Mesangial cell (primary cell): ENCODE results near the gene ARCN1. TPM values are rescaled to one million over a fixed set of nuclear protein-coding genes. Genes with fewer than 3 reads are reported as not detected.

Experiments
- total RNA-seq: library from RNA; depleted of rRNA; stranded (reverse); fragments of >200 nt; gene quantifications from 2 replicates; pipeline ENCODE4 v1.2.3, GENCODE V29; 2015

Gene ARCN1
- 82.3 and 105 TPM in 2 replicates for total RNA-seq

GRCh38 chr11:118572061-118572980, at the start of gene ARCN1:
Gene ARCN1, plus strand, starts transcription at chr11:118572409. Its CDS starts 139 bp downstream, at chr11:118572548.

DNA sequence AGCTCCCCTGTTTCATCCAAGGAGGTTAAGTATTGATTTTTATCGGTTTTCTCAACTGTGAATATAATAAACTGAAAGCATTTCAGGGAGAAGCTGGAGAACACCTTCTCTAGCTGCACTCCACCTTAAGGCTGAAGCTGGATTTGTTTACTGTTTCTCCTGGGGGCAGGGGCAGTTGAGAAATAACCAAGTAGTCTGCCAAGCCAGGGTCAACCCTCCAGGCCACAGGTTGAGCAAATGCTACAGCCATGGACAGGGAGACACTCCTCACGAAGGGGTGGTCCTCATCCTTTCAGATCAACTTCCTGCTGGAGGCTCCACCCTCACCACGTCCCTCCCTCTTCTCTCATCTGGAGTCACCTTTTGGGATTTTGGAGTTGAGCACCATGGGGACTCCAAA, 45.1 kb upstream of the ARCN1 start, which contains the start of gene TTC36:
TSS of gene TTC36 (plus strand) at position 366 of the 400 bp plus-strand sequence. CDS start at position 387, 21 bp downstream.

GRCh38 chr11:118530683-118531596, 41.3 kb upstream of the ARCN1 start, which contains the start of gene TMEM25:
Gene TMEM25, plus strand, starts transcription at chr11:118531192. Its CDS starts 610 bp downstream, at chr11:118531802.

DNA sequence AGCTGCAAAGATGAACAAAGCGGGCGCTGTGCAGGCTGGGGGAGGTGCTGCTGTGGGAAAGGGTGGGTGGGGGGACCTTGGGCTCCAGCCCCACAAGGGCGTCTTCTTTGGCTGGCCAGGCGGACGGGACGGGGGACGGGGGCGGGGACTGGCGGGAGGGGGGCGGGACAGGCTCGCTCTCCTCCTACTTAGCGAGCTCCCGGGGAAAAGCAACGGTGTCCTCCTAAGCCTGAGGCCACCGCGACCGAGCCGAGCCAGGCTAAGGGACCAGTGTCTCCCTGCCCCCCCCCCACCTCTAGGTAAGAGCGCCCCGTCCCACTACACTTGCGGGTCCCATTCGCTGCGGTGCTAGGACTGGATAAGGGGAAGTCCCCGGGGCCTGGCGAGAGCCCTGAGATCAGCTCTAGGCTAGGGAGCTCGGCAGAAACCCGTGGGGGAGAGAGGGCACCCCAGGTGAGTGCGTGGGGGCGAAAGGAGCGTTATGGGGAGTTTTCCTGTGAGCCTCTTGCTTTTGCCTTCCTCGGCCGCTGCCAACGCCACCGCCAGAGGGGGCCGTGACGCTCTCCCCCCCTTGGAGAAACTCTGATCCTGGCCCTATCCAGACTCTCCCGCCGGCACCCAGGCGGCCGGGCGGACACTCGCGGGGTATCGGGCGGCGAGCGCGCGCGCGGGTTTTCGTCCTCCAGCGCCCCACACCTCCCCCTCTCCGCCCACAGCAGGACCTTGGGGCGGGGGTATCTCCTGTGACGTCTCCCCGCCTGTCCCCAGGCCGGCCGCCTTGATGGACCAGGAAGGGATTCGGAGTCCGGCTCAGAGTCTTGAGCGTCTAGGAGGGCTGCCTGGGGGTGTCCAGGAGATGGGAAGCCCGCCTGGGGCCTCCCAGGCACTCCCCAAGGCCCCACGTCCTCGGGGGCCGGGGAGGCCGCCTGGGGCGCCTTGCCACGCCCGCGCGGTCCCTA, 35.5 kb downstream of the ARCN1 start, which contains the start of gene PHLDB1:
TSS of gene PHLDB1 (plus strand) at position 215 of the 959 bp plus-strand sequence. CDS start 6,222 bp downstream, outside the sequence.

Other genes with a start within 250 kb of the ARCN1 start
- gene CD3D, start 229.7 kb upstream of the ARCN1 start, total RNA-seq, result not detected in 2 replicates
- not detected in 2 replicates for gene CD3G, start 228.1 kb upstream of the ARCN1 start, total RNA-seq
- 28.2 and 33.0 TPM in 2 replicates for gene UBE4A, start 212.8 kb upstream of the ARCN1 start, total RNA-seq
- 37.1 and 55.1 TPM in 2 replicates for gene ATP5MG, start 170.8 kb upstream of the ARCN1 start, total RNA-seq
- gene KMT2A, start 135.9 kb upstream of the ARCN1 start, total RNA-seq, result 27.7 and 59.3 TPM in 2 replicates
- 0.38 and 0.49 TPM in 2 replicates for gene TTC36, start 44.9 kb upstream of the ARCN1 start, total RNA-seq
- 31.1 and 40.8 TPM in 2 replicates for gene TMEM25, start 41.2 kb upstream of the ARCN1 start, total RNA-seq
- gene IFT46, start 6.5 kb upstream of the ARCN1 start, total RNA-seq, result 16.0 and 17.1 TPM in 2 replicates
- gene PHLDB1, start 35.2 kb downstream of the ARCN1 start, total RNA-seq, result 103 and 170 TPM in 2 replicates
- not detected in 2 replicates for gene TREH, start 107.2 kb downstream of the ARCN1 start, total RNA-seq
- 49.2 and 53.9 TPM in 2 replicates for gene DDX6, start 218.8 kb downstream of the ARCN1 start, total RNA-seq